K562 (cell line): Measurements from ENCODE around the gene FITM1. TPM values are rescaled to one million over a fixed set of nuclear protein-coding genes. Genes with fewer than 3 reads are reported as not detected.

ENCODE experiments used
- CHD4 ChIP-seq: fragments of 200-600 bp; sonication (generic); IDR thresholded peaks from 3 replicates; pipeline ENCODE4 v1.6.1; 2012; ENCODE audit warnings: low read depth, mild to moderate bottlenecking, mixed read lengths, low read length, inconsistent platforms; ENCODE audit not compliant: insufficient read depth, insufficient replicate concordance, poor library complexity, severe bottlenecking
- GABPA ChIP-seq: fragments of 200-800 bp; sonication (Bioruptor generic); conservative IDR thresholded peaks from 2 replicates; pipeline ENCODE4 v1.6.1; 2016; ENCODE audit warnings: low read depth, missing genetic modification characterization, missing compliant biosample characterization
- HNRNPH1 ChIP-seq: fragments of 200-400 bp; formaldehyde crosslinking; optimal IDR thresholded peaks from 2 replicates; pipeline ENCODE3; 2017; ENCODE audit warnings: low read depth, mild to moderate bottlenecking, low read length, moderate library complexity
- IRF9 ChIP-seq: fragments of 450-650 bp; IDR thresholded peaks from 2 replicates; pipeline ENCODE4 v1.6.1; 2016; ENCODE audit warnings: missing biosample characterization, missing genetic modification characterization
- MCM2 ChIP-seq: fragments of 450-650 bp; IDR thresholded peaks from 2 replicates; pipeline ENCODE4 v1.6.1; 2017; ENCODE audit warnings: low read depth, mild to moderate bottlenecking
- RBFOX2 ChIP-seq: fragments of 200-400 bp; formaldehyde crosslinking; IDR thresholded peaks from 2 replicates; pipeline ENCODE4 v1.6.1; 2017; ENCODE audit warnings: low read depth, mild to moderate bottlenecking, low read length, moderate library complexity
- THAP7 ChIP-seq: fragments of 250-450 bp; sonication (Bioruptor Pico); IDR thresholded peaks from 2 replicates; pipeline ENCODE4 v1.5.0; 2021
- WHSC1 ChIP-seq: IDR thresholded peaks from one replicate; pipeline ENCODE4 v1.6.1; 2012; ENCODE audit warnings: low read length, control low read depth, inconsistent platforms
- ZKSCAN1 ChIP-seq: fragments of 150-350 bp; IDR thresholded peaks from 2 replicates; pipeline ENCODE4 v1.6.1; 2016; ENCODE audit warnings: low read depth, low read length
- ZNF133 ChIP-seq: fragments of 250-450 bp; sonication (Bioruptor Pico); IDR thresholded peaks from 2 replicates; pipeline ENCODE4 v1.4.0; 2020; ENCODE audit warnings: mild to moderate bottlenecking
- ZNF175 ChIP-seq: fragments of 200-800 bp; sonication (Bioruptor generic); IDR thresholded peaks from 2 replicates; pipeline ENCODE4 v1.6.1; 2016; ENCODE audit warnings: low read depth, mild to moderate bottlenecking, missing genetic modification characterization, missing compliant biosample characterization
- ZNF184 ChIP-seq: sonication (generic); formaldehyde crosslinking; IDR thresholded peaks from 2 replicates; pipeline ENCODE4 v1.5.0; 2020; ENCODE audit warnings: missing genetic modification reagents
- ZNF274 ChIP-seq: IDR thresholded peaks from 2 replicates; pipeline ENCODE4 v1.6.1; 2011; ENCODE audit warnings: low read depth, mild to moderate bottlenecking, low read length, moderate library complexity, borderline replicate concordance
- polyA plus RNA-seq, 8 experiments: library from polyadenylated mRNA; depleted of rRNA in 4 of 8; stranded (reverse) in 5 of 8; unstranded in 3 of 8; fragments of >200 nt; fragmentation: Nextera tagmentation in 2 of 8; fragmentation: Illumina TruSeq in 1 of 8; extraction: Ambion mirVana in 2 of 8; extraction: Trizol in 1 of 8; gene quantifications; 2 replicates each; pipeline versions ENCODE4 v1.2.1 to v1.2.3, GENCODE V29; 2011 to 2014; ENCODE audit warnings: inconsistent platforms in 1 of 8, missing spikeins in 1 of 8
- total RNA-seq, 7 experiments: library from RNA; depleted of rRNA in 6 of 7; stranded (reverse); fragments of >200 nt in 6 of 7; fragmentation: Illumina TruSeq in 2 of 7; extraction: Trizol in 2 of 7; gene quantifications; 2 replicates each; pipeline versions ENCODE4 v1.2.1 to v1.2.3, GENCODE V29; 2011 to 2021; ENCODE audit warnings: low replicate concordance in 1 of 7
- TF ChIP-seq, protein P1 (sequence below): IDR thresholded peaks from 3 replicates; pipeline ENCODE4 v1.6.1; 2011; ENCODE audit warnings: borderline replicate concordance, mild to moderate bottlenecking, moderate library complexity; ENCODE audit not compliant: insufficient read length; ENCODE audit errors: extremely low read depth
- TF ChIP-seq, protein P2 (sequence below), 2 experiments: fragments of 450-650 bp; IDR thresholded peaks; 2 replicates each; pipeline ENCODE4 v1.6.1; 2018; ENCODE audit warnings: mild to moderate bottlenecking in 2 of 2, low read depth in 1 of 2; ENCODE audit not compliant: partially characterized antibody in 2 of 2
- TF ChIP-seq, protein P3 (sequence below): sonication (generic); formaldehyde crosslinking; IDR thresholded peaks from 2 replicates; pipeline ENCODE4 v1.8.1; 2022; ENCODE audit warnings: missing genetic modification reagents

Gene FITM1
- total and polyA plus RNA-seq, 9 of the 15 experiments (the other 6 are each of a cell fraction or from before 2014, with no cell fraction given), result 0.09 to 0.20 TPM; not detected in 7

DNA sequence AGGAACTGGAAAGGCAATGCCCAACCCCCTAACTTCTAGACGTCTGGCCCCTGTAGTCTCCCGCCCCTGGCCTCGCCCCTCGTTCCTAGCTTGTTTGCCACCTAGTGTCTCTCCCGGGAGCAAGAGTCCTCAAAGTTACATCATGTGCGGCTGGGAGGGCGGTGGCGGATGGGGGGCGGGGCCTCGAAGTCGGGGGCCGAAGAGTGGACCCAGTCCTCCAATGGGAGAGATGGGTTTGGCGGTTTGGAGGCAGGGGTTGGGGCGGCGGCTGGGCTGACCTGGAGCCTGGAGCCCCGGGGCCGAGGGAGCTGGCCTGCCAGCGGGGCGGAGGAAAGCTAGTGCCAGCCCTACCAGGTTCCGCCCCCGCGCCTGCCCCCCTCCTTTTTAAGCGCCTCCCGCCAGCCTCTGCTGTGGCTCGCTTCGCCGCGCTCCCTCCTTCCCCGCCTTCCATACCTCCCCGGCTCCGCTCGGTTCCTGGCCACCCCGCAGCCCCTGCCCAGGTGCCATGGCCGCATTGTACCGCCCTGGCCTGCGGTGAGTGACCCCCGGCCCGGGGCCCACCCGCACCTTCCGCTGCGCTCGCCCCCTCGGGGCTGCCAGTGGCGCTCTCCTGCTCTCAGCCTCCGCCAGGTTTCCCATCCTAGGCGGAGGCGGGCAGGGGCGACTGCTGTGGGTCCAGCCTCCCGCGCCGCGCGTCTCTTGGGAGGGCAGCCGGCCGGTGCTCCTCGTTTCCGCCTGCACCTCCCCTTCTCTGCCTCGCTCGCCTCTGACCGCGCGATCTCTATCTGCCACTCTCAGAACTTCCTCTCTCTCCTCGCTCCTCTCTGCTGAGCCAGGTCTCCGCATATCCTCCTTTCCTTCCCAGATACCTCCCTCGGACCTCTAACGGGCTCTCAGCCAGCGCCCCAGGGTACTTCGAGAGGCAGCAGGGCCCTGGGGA is 36.3 kb upstream of the FITM1 start, which contains the start of gene PCK2 (continued):
- TF ChIP-seq ZKSCAN1, result no peak
- no peak for TF ChIP-seq ZNF175 (CRISPR knock-in tag)
- TF ChIP-seq CHD4, result no peak
- no peak for TF ChIP-seq ZNF274
- TF ChIP-seq HNRNPH1, result no peak
- no peak for TF ChIP-seq WHSC1
- no peak for TF ChIP-seq IRF9 (tag)
- no peak for TF ChIP-seq ZNF133
- TF ChIP-seq, protein P1, sequence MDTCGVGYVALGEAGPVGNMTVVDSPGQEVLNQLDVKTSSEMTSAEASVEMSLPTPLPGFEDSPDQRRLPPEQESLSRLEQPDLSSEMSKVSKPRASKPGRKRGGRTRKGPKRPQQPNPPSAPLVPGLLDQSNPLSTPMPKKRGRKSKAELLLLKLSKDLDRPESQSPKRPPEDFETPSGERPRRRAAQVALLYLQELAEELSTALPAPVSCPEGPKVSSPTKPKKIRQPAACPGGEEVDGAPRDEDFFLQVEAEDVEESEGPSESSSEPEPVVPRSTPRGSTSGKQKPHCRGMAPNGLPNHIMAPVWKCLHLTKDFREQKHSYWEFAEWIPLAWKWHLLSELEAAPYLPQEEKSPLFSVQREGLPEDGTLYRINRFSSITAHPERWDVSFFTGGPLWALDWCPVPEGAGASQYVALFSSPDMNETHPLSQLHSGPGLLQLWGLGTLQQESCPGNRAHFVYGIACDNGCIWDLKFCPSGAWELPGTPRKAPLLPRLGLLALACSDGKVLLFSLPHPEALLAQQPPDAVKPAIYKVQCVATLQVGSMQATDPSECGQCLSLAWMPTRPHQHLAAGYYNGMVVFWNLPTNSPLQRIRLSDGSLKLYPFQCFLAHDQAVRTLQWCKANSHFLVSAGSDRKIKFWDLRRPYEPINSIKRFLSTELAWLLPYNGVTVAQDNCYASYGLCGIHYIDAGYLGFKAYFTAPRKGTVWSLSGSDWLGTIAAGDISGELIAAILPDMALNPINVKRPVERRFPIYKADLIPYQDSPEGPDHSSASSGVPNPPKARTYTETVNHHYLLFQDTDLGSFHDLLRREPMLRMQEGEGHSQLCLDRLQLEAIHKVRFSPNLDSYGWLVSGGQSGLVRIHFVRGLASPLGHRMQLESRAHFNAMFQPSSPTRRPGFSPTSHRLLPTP, result no peak
- TF ChIP-seq THAP7 (CRISPR knock-in tag), result 0 out of 2 replicates have a peak, but pooled peaks have one; percentile 69
- TF ChIP-seq, protein P2, sequence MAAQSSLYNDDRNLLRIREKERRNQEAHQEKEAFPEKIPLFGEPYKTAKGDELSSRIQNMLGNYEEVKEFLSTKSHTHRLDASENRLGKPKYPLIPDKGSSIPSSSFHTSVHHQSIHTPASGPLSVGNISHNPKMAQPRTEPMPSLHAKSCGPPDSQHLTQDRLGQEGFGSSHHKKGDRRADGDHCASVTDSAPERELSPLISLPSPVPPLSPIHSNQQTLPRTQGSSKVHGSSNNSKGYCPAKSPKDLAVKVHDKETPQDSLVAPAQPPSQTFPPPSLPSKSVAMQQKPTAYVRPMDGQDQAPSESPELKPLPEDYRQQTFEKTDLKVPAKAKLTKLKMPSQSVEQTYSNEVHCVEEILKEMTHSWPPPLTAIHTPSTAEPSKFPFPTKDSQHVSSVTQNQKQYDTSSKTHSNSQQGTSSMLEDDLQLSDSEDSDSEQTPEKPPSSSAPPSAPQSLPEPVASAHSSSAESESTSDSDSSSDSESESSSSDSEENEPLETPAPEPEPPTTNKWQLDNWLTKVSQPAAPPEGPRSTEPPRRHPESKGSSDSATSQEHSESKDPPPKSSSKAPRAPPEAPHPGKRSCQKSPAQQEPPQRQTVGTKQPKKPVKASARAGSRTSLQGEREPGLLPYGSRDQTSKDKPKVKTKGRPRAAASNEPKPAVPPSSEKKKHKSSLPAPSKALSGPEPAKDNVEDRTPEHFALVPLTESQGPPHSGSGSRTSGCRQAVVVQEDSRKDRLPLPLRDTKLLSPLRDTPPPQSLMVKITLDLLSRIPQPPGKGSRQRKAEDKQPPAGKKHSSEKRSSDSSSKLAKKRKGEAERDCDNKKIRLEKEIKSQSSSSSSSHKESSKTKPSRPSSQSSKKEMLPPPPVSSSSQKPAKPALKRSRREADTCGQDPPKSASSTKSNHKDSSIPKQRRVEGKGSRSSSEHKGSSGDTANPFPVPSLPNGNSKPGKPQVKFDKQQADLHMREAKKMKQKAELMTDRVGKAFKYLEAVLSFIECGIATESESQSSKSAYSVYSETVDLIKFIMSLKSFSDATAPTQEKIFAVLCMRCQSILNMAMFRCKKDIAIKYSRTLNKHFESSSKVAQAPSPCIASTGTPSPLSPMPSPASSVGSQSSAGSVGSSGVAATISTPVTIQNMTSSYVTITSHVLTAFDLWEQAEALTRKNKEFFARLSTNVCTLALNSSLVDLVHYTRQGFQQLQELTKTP (IDR thresholded peaks at IDR 0.05; ENCODE audit: low read depth in 1 of 2, partially characterized antibody in 2 of 2), result peak in 1 of 2 experiments; percentile 33
- no peak for TF ChIP-seq MCM2
- TF ChIP-seq, protein P3, sequence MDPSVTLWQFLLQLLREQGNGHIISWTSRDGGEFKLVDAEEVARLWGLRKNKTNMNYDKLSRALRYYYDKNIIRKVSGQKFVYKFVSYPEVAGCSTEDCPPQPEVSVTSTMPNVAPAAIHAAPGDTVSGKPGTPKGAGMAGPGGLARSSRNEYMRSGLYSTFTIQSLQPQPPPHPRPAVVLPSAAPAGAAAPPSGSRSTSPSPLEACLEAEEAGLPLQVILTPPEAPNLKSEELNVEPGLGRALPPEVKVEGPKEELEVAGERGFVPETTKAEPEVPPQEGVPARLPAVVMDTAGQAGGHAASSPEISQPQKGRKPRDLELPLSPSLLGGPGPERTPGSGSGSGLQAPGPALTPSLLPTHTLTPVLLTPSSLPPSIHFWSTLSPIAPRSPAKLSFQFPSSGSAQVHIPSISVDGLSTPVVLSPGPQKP (CRISPR knock-in tag), result no peak
- peak; percentile 64 for TF ChIP-seq GABPA (tag)
- TF ChIP-seq ZNF184 (CRISPR knock-in tag), result no peak
- peak; percentile 98 for TF ChIP-seq RBFOX2
